Measurements from ENCODE around the gene FMN1.

FMN1 gene

GRCh38 chr15:33019354-33019981, 175.0 kb downstream of the FMN1 start:
- Histone ChIP-seq H3K79me2 (ENCODE audit: insufficient read depth, low read depth) (no peaks in the 10 kb centered on the region), H3K4me3 (IDR thresholded peaks at IDR 0.05; ENCODE audit: insufficient read depth, low read depth, low read length) (no peak overlapping the region), H3K4me1 (ENCODE audit: low read depth, poor library complexity, severe bottlenecking) (peaks cover 26% of the 10 kb centered on the region), H4K20me1 (ENCODE audit: insufficient read depth) (no peaks in the 10 kb centered on the region), H3K4me2 (no peak overlapping the region), H3K27ac (no peak overlapping the region), H3K27me3 (ENCODE audit: insufficient read depth, low read depth) (no peaks in the 10 kb centered on the region), H3K36me3 (ENCODE audit: insufficient read depth) (no peaks in the 10 kb centered on the region), H3K9ac (no peak overlapping the region), H2AFZ (ENCODE audit: low read depth) (no peak overlapping the region)
- TF ChIP-seq CTCF (conservative IDR thresholded peaks at IDR 0.05; ENCODE audit: low read depth, low read length): no peak

- Histone ChIP-seq H4K20me1 (ENCODE audit: insufficient read depth) (no peaks in the 10 kb centered on the region), H3K27ac (peak overlapping the region; percentile 34; the same call in 1 of the 2 replicates), H3K9ac (no peak overlapping the region), H3K27me3 (ENCODE audit: insufficient read depth, low read depth) (no peaks in the 10 kb centered on the region), H3K4me2 (no peak overlapping the region), H3K36me3 (ENCODE audit: insufficient read depth) (no peaks in the 10 kb centered on the region), H3K4me3 (IDR thresholded peaks at IDR 0.05; ENCODE audit: insufficient read depth, low read depth, low read length) (no peak overlapping the region), H2AFZ (ENCODE audit: low read depth) (no peak overlapping the region), H3K79me2 (ENCODE audit: insufficient read depth, low read depth) (no peaks in the 10 kb centered on the region), H3K4me1 (ENCODE audit: low read depth, poor library complexity, severe bottlenecking) (peaks cover 10% of the 10 kb centered on the region)
- TF ChIP-seq CTCF (conservative IDR thresholded peaks at IDR 0.05; ENCODE audit: low read depth, low read length): no peak
Observed at GRCh38 chr15:33016405-33017024, 178.0 kb downstream of the FMN1 start.

- H4K20me1 ChIP-seq (ENCODE audit: insufficient read depth): no peaks in the 10 kb centered on the region
- no peaks in the 10 kb centered on the region for H3K79me2 ChIP-seq (ENCODE audit: insufficient read depth, low read depth)
- H2AFZ ChIP-seq (ENCODE audit: low read depth): no peak overlapping the region
- no peak for TF ChIP-seq CTCF (conservative IDR thresholded peaks at IDR 0.05; ENCODE audit: low read depth, low read length)
- no peak overlapping the region for H3K4me2 ChIP-seq
- peaks cover 18% of the 10 kb centered on the region for H3K4me1 ChIP-seq (ENCODE audit: low read depth, poor library complexity, severe bottlenecking)
- no peaks in the 10 kb centered on the region for H3K36me3 ChIP-seq (ENCODE audit: insufficient read depth)
- H3K27ac ChIP-seq: no peak overlapping the region
- no peak overlapping the region for H3K9ac ChIP-seq
- H3K4me3 ChIP-seq (IDR thresholded peaks at IDR 0.05; ENCODE audit: insufficient read depth, low read depth, low read length): no peak overlapping the region
- no peaks in the 10 kb centered on the region for H3K27me3 ChIP-seq (ENCODE audit: insufficient read depth, low read depth)
Observed at GRCh38 chr15:33014586-33014985, 179.9 kb downstream of the FMN1 start.

GRCh38 chr15:33013827-33014445, 180.6 kb downstream of the FMN1 start:
- Histone ChIP-seq H3K27me3 (ENCODE audit: insufficient read depth, low read depth) (no peaks in the 10 kb centered on the region), H3K27ac (no peak overlapping the region), H3K79me2 (ENCODE audit: insufficient read depth, low read depth) (no peaks in the 10 kb centered on the region), H3K4me3 (IDR thresholded peaks at IDR 0.05; ENCODE audit: insufficient read depth, low read depth, low read length) (no peak overlapping the region), H2AFZ (ENCODE audit: low read depth) (no peak overlapping the region), H3K9ac (no peak overlapping the region), H3K4me2 (no peak overlapping the region), H3K36me3 (ENCODE audit: insufficient read depth) (no peaks in the 10 kb centered on the region), H4K20me1 (ENCODE audit: insufficient read depth) (no peaks in the 10 kb centered on the region), H3K4me1 (ENCODE audit: low read depth, poor library complexity, severe bottlenecking) (peaks cover 25% of the 10 kb centered on the region)
- TF ChIP-seq CTCF (conservative IDR thresholded peaks at IDR 0.05; ENCODE audit: low read depth, low read length): no peak
